ENCODE results near the gene MYL7.

MYL7 gene

GRCh38 chr7:44107116-44107960, 33.8 kb downstream of the MYL7 start:
- H3K4me3 ChIP-seq = peak overlapping the region; percentile 80
- no peak for DNase-seq (ENCODE audit: low spot score)
- TF ChIP-seq CTCF (IDR thresholded peaks at IDR 0.05) = no peak
- H3K27ac ChIP-seq = peak overlapping the region; percentile 98 to 99

- TF ChIP-seq CTCF (IDR thresholded peaks at IDR 0.05) = no peak
- peak overlapping the region; percentile 80 for H3K4me3 ChIP-seq
- H3K27ac ChIP-seq = peak overlapping the region; percentile 98 to 99
- no peak for DNase-seq (ENCODE audit: low spot score)
Observed at GRCh38 chr7:44106311-44107065, 34.6 kb downstream of the MYL7 start.

DNA sequence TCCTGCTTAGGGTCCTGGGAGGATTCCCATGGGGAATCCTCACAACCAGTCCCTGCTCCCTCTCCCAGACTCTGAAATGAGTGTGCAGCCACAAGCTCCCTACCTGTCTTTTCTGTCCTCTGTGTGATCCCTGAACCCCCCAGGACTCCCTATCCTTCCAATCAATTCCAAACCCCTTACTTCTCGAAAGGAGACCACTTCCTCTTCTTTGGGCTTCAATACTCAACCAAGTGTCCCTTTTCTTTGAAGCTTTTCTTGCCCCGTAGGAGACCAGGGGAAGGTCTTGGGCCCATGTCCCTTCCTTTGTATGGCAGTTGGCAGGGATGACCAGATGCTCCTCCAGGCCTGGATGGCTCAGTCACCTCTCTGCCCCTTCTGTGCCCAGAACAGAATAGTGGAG, 35.3 kb downstream of the MYL7 start:
- H3K4me3 ChIP-seq = peak overlapping the region; percentile 80
- peak overlapping the region; percentile 98 to 99 for H3K27ac ChIP-seq
- no peak for TF ChIP-seq CTCF (IDR thresholded peaks at IDR 0.05)
- DNase-seq (ENCODE audit: low spot score) = no peak

GRCh38 chr7:44104860-44105771, 36.0 kb downstream of the MYL7 start:
- H3K4me3 ChIP-seq = peak overlapping the region; percentile 80
- TF ChIP-seq CTCF (IDR thresholded peaks at IDR 0.05) = no peak
- DNase-seq (ENCODE audit: low spot score) = no peak
- H3K27ac ChIP-seq = peak overlapping the region; percentile 98 to 99

DNA sequence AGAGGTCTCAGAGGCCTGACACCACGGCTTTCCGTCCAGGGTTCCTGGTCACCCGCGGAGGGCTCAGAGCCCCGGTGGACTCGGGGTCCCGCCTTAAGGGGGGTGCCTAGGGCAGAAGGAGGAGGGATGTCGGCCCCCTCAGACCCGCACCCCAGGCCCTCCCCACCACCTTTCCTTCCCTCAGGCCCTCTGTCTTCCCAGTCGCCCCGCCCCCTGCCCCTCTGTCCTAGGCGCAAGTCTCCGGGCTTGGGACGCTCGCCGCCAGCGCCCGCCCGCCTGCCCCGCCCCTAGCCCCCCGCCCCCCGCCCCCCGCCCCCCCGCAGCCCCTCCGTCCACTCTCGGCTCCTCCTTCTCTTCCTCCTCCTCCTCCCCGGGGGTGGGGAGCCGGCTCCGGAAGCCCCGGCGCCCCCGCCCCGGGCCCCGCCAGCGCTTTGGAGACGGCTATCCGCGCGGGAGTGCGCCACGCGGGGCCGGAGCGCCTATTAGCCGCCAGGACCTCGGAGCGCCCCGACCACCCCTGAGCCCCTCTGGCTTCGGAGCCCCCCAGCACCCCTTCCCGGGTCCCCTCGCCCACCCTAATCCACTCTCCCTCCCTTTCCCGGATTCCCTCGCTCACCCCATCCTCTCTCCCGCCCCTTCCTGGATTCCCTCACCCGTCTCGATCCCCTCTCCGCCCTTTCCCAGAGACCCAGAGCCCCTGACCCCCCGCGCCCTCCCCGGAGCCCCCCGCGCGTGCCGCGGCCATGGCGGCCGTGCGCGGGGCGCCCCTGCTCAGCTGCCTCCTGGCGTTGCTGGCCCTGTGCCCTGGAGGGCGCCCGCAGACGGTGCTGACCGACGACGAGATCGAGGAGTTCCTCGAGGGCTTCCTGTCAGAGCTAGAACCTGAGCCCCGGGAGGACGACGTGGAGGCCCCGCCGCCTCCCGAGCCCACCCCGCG, 36.9 kb downstream of the MYL7 start, which contains the start of gene AEBP1:
TSS of gene AEBP1 (plus strand) at position 423 of the 937 bp plus-strand sequence. CDS start at position 744, 321 bp downstream.
- Histone ChIP-seq H3K27ac (peak within 1 kb of the TSS; percentile 98 to 99), H3K4me3 (peak within 1 kb of the TSS; percentile 80)
- TF ChIP-seq CTCF (IDR thresholded peaks at IDR 0.05) = no peak
- DNase-seq (ENCODE audit: low spot score) = no peak

DNA sequence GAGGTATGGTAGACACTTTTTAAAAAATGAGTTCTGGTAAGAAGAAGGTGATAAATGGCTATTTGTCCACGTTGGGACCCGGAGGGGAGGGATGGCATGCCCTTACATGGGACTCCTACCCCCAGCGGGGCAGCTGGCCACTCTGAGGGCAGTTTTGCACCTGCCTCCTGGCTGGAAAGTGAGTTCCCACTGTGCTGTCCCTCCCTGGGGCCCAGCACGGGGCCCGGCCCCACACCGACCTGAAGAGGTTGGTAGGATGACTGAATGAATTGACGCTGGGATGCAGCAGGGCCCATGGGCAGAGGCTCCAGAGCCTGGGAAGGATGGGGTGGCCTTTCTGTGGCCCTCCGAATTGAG, 37.6 kb downstream of the MYL7 start:
- H3K27ac ChIP-seq = peak overlapping the region; percentile 98 to 99
- TF ChIP-seq CTCF (IDR thresholded peaks at IDR 0.05) = no peak
- no peak for DNase-seq (ENCODE audit: low spot score)
- H3K4me3 ChIP-seq = peak overlapping the region; percentile 80
